Forelimb muscle (tissue), 1 donor: ENCODE measurements around the gene MYL12A. TPM values are rescaled to one million over a fixed set of nuclear protein-coding genes. Genes with fewer than 3 reads are reported as not detected.
A peak's percentile ranks its signal among the peaks of the same experiment; 100 is the strongest.

Source experiments
- DNase-seq: peaks from one replicate; pipeline ENCODE4 v3.0.0-alpha.2; 2013; ENCODE audit warnings: low read depth
- polyA plus RNA-seq: library from polyadenylated mRNA; unstranded; fragments of 120-200 nt; gene quantifications from one replicate; pipeline ENCODE4 v1.2.1, GENCODE V29; 2013; ENCODE audit not compliant: insufficient read length

MYL12A gene
- polyA plus RNA-seq, 1 donor, result 559 TPM

DNA sequence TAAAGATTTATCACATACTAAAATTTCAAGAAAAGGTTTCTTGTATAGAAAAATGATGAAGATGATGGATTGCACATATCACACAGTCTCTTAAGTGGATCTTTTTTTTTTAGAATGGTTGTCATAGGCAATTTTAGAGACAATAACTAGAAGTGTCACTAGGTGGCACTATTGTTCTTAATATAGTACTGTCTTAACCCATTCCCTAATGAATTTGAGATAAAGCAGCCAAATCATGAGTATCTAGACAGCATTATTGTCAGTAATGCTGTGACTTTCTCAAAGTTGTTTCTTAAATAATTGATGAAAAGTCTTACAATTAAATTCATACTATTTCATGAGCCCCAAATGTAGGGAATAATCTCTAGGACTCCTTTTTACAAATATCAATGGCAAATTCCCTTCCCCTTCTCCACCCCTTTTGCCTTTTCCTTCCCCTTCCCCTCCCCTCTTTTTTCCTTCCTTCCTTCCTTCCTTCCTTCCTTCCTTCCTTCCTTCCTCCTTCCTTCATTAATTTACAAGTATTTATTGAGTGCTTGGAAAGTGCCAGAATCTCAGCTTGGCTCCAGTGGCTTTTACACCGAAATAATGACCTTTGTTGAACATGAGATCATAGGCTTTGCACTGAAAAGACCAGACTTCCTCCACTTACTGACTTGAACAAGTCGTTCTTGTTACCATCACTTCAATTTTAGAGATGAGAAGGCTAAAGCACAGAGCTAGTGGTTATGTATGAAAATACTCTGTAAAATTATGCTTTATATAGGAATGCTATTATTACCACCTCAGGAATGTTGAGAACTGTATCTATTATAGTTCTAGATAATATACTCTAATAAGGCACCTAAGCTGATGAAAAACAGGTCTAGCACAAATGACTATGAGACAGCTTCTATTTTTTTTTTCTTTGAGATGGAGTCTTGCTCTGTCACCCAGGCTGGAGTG is 34.1 kb downstream of the MYL12A start:
- peak; percentile 83 for DNase-seq

DNA sequence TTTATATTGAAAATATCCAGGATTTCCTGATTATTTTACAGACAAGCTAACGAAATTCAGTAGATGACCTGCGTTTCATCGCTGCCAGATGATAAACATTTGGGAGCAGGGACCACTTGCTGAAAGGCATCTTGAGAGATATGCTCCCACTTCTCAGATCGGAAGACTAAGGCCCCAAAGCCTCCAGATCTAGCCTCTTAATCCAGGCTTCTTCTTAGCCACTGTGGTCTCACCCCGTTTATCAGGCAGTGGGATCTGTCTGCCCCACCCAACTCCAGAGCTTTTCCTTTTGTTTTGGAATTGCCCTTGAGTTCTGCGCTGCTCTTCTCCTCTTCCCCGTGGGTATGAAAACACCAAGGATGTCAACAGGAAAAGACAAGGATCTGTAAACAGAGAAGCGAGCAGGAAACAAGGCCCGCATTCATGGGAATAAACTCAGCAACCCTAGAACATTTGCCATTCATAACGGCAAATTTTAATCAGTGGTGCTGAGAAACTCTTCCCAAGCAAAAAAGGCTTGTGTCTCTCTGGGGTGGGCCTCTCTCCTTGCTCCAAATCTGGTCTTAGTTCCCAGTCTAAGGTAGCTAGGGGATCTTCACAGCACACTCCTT is 35.8 kb downstream of the MYL12A start:
- DNase-seq, result no peak

DNA sequence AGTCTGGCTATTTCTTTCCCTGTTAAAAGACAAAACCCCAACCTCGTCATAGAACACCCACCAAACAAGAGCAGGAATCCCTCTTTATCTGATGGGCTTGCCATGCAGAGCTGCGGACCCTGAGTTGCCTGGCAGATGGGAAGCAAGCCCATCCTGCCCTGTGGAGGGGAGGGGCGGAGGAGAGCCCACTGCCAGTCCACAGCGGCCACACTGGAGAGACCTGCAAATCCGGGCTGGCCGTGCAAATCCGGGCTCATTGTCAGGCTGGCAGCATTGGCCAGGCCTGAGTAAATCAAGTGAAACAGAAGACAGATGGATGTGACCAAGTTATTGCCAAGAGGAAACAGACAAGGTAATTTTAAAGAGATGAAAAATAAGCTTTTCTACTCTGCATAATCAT is 36.3 kb downstream of the MYL12A start:
- DNase-seq, result no peak

DNA sequence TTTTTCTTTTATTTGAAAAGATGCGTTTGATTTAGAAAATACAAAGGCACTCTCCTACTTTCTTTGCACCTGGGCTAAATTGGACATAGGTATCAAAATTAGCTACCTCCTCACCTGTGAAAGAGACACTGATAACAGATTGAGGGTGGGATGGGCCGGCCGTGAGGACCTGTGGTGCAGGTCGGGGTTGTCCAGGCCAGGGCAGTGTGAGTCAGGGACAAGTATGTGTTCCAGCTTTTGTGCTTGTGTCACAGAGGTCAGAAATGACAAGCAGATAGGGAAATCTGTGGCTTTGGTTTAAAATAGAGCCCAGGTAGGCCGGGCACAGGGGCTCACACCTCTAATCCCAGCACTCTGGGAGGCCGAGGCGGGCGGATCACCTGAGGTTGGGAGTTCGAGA is 36.9 kb downstream of the MYL12A start:
- DNase-seq, result no peak

DNA sequence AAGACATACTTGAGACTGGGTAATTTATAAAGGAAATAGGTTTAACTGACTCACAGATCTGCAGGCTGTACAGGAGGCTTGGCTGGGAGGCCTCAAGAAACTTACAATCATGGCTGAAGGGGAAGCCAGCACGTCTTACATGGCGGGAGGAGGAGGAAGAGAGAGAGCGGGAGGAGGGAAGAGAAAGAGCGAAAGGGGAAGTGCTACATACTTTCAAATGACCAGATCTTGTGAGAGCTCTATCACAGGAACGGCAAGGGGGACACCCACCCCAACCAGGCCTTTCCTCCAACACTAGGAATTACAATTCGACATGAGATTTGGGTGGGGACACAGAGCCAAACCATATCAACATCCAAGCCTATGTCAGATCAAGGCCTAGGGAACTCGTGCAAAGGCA is 38.6 kb downstream of the MYL12A start:
- no peak for DNase-seq

DNA sequence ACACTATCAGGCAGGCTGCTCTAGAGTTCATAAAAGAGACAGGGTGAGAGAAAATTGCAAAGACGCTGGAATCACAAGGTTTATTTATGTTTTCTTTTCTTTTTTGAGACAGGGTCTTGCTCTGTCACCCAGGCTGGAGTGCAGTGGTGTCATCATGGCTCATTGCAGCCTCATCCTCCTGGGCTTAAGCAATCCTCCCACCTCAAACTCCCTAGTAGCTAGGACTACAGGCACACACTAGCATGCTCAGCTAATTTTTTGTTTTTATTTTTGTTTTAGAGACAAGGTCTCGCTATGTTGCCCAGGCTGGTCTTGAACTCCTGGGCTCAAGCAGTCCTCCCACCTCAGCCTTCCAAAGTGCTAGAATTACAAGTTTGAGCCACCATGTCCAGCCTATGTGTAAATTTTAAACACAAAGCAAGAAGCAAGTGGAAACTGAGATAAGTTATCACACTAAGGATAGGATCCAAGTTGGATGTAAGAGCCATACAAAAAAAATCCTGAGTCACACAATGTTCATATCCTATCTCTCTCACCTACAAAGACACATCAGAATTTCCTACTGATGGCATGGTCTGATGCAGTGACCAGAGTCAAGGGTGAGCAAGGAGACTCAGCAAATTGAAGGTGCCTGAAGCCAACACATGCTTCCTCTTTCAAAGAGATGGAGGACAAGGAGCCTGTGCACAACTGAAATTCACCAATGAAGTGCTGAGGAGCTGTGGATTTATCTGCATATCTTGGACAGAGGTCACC is 45.8 kb downstream of the MYL12A start:
- DNase-seq, result no peak

DNA sequence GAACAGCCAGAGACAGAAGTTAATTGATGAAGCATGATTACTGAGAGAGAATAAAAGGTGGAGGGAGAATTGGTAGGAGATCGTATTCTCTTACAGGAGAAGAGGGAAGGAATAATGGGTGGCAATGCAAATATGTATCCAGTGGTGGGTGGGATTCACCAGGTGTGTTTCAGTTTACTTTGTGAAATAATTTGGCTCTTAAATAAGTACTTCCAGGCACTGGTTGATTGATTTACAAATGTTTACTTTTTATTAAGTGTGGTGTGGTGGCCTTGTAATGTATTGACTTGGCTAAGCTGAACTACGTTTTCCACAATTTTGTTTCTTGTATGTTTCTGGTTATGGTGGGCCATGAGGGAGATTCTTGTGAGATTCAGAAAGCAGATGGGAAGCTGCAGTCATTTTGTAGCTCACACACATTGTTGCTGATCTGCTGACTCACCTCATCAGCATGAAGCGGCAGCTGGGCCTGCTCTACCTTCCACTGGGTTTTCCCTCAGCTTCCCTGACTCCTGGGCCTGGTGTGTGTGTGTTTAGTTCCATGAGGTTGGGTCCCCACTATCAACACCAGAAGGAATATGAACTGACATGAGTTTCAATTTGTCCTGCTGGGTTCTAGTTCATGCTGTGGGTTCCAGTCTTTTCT is 47.0 kb downstream of the MYL12A start:
- DNase-seq, result no peak

DNA sequence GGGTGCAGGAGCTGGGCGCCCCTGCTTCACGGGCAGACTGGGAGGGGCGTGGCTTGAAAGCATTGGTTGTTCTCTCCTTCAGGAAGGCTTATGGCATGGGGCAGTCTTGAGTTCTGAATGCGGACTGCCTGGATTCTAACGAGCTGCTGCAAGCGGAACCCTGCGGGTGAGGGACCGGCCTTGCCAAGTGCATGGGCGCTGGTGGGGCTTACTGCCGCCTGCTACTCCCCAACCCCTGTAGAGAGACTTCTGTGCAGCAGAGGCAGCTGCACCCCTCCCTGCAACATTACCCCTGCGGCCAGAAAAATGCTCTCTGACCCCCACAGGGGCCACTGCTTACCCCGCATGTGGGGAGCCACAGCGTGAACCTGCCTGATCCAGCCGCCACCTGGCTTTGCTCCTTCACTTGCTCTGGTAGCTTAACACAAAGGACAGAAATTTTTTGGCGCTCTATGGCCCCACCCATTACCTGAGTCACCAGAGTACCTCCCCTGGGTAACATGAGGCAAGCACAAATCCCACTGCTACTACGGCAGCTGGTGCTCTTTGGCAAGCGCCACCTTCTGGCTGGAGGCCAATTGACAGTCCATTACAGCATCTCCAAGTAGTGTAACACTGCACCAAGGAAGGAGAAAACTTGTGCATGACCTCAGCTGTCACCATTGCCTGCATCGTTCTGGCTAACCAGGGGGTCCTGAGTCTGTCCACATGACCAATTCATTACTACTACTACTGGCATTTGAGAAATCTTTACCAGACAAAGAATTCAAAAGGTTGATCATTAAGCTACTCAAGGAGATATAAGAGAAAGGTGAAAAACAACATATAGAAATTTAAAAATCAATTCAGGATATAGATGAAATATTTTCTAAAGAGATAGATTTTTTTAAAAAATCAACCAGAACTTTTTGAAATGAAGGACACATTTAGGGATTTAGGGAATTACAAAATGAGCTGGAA is 49.7 kb downstream of the MYL12A start:
- no peak for DNase-seq

DNA sequence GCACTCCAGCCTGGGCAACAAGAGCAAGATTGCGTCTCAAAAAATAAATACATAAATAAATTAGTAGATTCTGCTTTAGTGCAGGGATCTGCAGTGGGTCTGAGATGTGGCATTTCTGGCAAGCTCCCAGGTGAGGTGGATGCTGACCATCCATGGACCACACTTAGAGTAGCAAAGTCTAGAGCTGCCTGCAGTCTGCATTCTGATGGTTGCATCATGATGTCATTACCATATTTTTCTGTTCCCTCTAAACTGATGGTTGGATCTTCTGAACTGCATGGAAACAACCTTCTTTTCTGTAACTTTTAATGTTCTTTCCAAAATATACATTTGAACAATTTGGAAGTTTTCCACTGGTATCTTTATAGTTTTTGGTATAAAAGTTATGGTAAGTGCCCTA is 57.2 kb downstream of the MYL12A start:
- no peak for DNase-seq

DNA sequence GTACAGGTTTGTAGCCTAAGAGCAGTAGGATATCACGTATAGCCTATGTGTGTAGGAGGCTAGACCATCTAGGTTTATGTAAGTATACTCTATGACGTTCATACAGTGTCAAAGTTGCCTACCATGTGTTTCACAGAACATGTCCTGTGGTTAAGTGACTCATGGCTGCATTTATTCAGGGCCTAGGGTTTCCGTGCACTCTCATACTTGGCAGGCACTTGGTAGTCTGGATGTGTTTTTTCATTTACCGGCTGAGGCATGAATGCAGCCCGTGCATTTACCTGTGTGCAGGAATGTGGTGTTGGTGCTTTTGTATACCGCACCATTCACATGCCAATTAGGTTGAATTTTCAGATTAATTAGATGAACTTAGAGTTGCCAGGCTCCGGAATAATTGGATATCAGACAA is 57.8 kb downstream of the MYL12A start:
- no peak for DNase-seq

Other genes starting within 250 kb of the MYL12A start
- gene LPIN2, start 234.7 kb upstream of the MYL12A start, polyA plus RNA-seq, result 10.3 TPM
- gene MYOM1, start 27.8 kb upstream of the MYL12A start, polyA plus RNA-seq, result 731 TPM
- 214 TPM for gene MYL12B, start 14.3 kb downstream of the MYL12A start, polyA plus RNA-seq
- 37.1 TPM for gene TGIF1, start 202.4 kb downstream of the MYL12A start, polyA plus RNA-seq